CD14-positive monocyte (primary cell): ENCODE data around the gene ATXN2. TPM values are rescaled to one million over a fixed set of nuclear protein-coding genes. Genes with fewer than 3 reads are reported as not detected.

Experiments
- DNase-seq, 3 donors: peaks; one replicate each; pipeline ENCODE4 v3.0.0-alpha.2; 2011 to 2022
- H2AFZ ChIP-seq: 2 replicates; pipeline ENCODE4 v1.6.0; 2012; ENCODE audit warnings: mild to moderate bottlenecking, low read depth, low read length, inconsistent platforms; ENCODE audit not compliant: insufficient read depth, poor library complexity, severe bottlenecking
- H3K27ac ChIP-seq, 2 donors: 1 replicate in 1 of 2; 2 replicates in 1 of 2; pipeline ENCODE4 v1.5.1; 2012 to 2013; ENCODE audit warnings: low read length in 2 of 2, control low read depth in 1 of 2, inconsistent platforms in 1 of 2, low read depth in 1 of 2, mild to moderate bottlenecking in 1 of 2
- H3K27me3 ChIP-seq, 2 donors: one replicate each; pipeline versions ENCODE4 v1.6.0 to v1.6.1; 2011 to 2013; ENCODE audit warnings: low read length in 2 of 2; ENCODE audit not compliant: control insufficient read depth in 2 of 2, insufficient read depth in 2 of 2
- H3K36me3 ChIP-seq, 2 donors: replicated peaks in 1 of 2; 1 replicate in 1 of 2; 2 replicates in 1 of 2; pipeline versions ENCODE4 v1.5.1 to v1.6.1; 2012 to 2013; ENCODE audit warnings: low read length in 2 of 2, control low read depth in 1 of 2, inconsistent platforms in 1 of 2, mild to moderate bottlenecking in 1 of 2; ENCODE audit not compliant: insufficient read depth in 2 of 2, control insufficient read depth in 1 of 2
- H3K4me1 ChIP-seq, 2 donors: 1 replicate in 1 of 2; 2 replicates in 1 of 2; pipeline versions ENCODE4 v1.5.1 to v1.6.1; 2012 to 2013; ENCODE audit warnings: low read length in 2 of 2, control low read depth in 1 of 2, inconsistent platforms in 1 of 2, mild to moderate bottlenecking in 1 of 2, moderate library complexity in 1 of 2; ENCODE audit not compliant: insufficient read depth in 2 of 2, control insufficient read depth in 1 of 2
- H3K4me2 ChIP-seq: replicated peaks from 2 replicates; pipeline ENCODE3; 2012; ENCODE audit warnings: low read length, moderate library complexity, mild to moderate bottlenecking; ENCODE audit not compliant: poor library complexity, severe bottlenecking; ENCODE audit errors: extremely low read depth
- H3K4me3 ChIP-seq, 3 experiments: fragments of 200-600 bp in 1 of 3; sonication (generic) in 1 of 3; replicated peaks in 1 of 3; 1 replicate in 2 of 3; 2 replicates in 1 of 3; pipeline ENCODE4 v1.5.1; 2011 to 2013; ENCODE audit warnings: low read length in 3 of 3, mild to moderate bottlenecking in 3 of 3, control low read depth in 2 of 3, low read depth in 2 of 3, inconsistent platforms in 1 of 3, moderate library complexity in 1 of 3
- H3K79me2 ChIP-seq: 2 replicates; pipeline ENCODE4 v1.6.0; 2012; ENCODE audit warnings: mild to moderate bottlenecking, control low read depth, inconsistent platforms, low read length, moderate library complexity; ENCODE audit not compliant: insufficient read depth
- H3K9ac ChIP-seq: 2 replicates; pipeline ENCODE4 v1.6.0; 2017; ENCODE audit warnings: low read length, mild to moderate bottlenecking; ENCODE audit not compliant: insufficient read depth, poor library complexity, severe bottlenecking
- H3K9me3 ChIP-seq, 2 donors: replicated peaks in 1 of 2; 1 replicate in 1 of 2; 2 replicates in 1 of 2; pipeline versions ENCODE4 v1.5.1 to v1.6.1; 2012 to 2013; ENCODE audit warnings: low read length in 2 of 2, control low read depth in 1 of 2; ENCODE audit not compliant: control insufficient read depth in 1 of 2, insufficient read depth in 1 of 2
- H4K20me1 ChIP-seq: 2 replicates; pipeline ENCODE4 v1.6.0; 2012; ENCODE audit warnings: mild to moderate bottlenecking, low read length, control low read depth, moderate library complexity; ENCODE audit not compliant: insufficient read depth
- H3K27ac Mint-ChIP-seq, 7 donors: one replicate each; pipeline ENCODE4 v1.8.0; 2020; ENCODE audit warnings: mild to moderate bottlenecking in 7 of 7, mixed read lengths in 7 of 7, moderate library complexity in 6 of 7, inconsistent platforms in 2 of 7
- H3K27me3 Mint-ChIP-seq, 3 donors: one replicate each; pipeline ENCODE4 v1.8.0; 2021 to 2022; ENCODE audit warnings: low read depth in 3 of 3, mild to moderate bottlenecking in 3 of 3, mixed read lengths in 3 of 3, moderate library complexity in 3 of 3, inconsistent platforms in 1 of 3
- H3K36me3 Mint-ChIP-seq, 2 donors: one replicate each; pipeline ENCODE4 v1.8.0; 2020; ENCODE audit warnings: mixed read lengths in 2 of 2, inconsistent platforms in 1 of 2, mild to moderate bottlenecking in 1 of 2
- H3K4me1 Mint-ChIP-seq: one replicate; pipeline ENCODE4 v1.8.0; 2020; ENCODE audit warnings: mild to moderate bottlenecking, mixed read lengths
- H3K4me3 Mint-ChIP-seq, 2 donors: one replicate each; pipeline ENCODE4 v1.8.0; 2020; ENCODE audit warnings: mild to moderate bottlenecking in 2 of 2, mixed read lengths in 2 of 2, moderate library complexity in 1 of 2
- H3K9me3 Mint-ChIP-seq, 7 donors: one replicate each; pipeline ENCODE4 v1.8.0; 2020 to 2022; ENCODE audit warnings: mixed read lengths in 7 of 7, mild to moderate bottlenecking in 6 of 7, moderate library complexity in 6 of 7, inconsistent platforms in 2 of 7
- CTCF ChIP-seq: fragments of 200-600 bp; IDR thresholded peaks from one replicate; pipeline ENCODE4 v1.8.0; 2022; ENCODE audit warnings: antibody characterized with exemption, mild to moderate bottlenecking
- WGBS: methylation state at CpG from one replicate; pipeline ENCODE4 v1.1.5; 2013; ENCODE audit warnings: missing lambda C conversion rate; ENCODE audit not compliant: insufficient coverage; 5-methylcytosine and 5-hydroxymethylcytosine counted together
- intact Hi-C, 2 donors: fragments of 100-400 bp; cut with micrococcal nuclease; formaldehyde crosslinking; loops; one replicate each; pipeline versions ENCODE4 v1.15.0 to v1.15.1; 2023
- polyA plus RNA-seq, 3 donors: library from polyadenylated mRNA; depleted of rRNA in 1 of 3; unstranded in 2 of 3; stranded (reverse) in 1 of 3; fragments of 300-500 nt in 2 of 3; fragments of >200 nt in 1 of 3; fragmentation: Illumina TruSeq in 2 of 3; gene quantifications; 1 replicate in 2 of 3; 2 replicates in 1 of 3; pipeline ENCODE4 v1.2.3, GENCODE V29; 2012 to 2021

ATXN2 gene
- polyA plus RNA-seq, 3 donors: 4.3 to 28.8 (median 11.9) TPM

- no peaks in the 10 kb centered on the region for H3K9me3 ChIP-seq
- no peak for DNase-seq
- H3K27ac ChIP-seq: peak overlapping the region; percentile 87 to 90
- TF ChIP-seq CTCF: no peak
- no peaks in the 10 kb centered on the region for H3K9me3 Mint-ChIP-seq
- H3K36me3 ChIP-seq: peaks cover 3 to 16% of the 10 kb centered on the region in 2 donors
- H3K27me3 Mint-ChIP-seq: peaks cover 0 to 5% (median 0%) of the 10 kb centered on the region in 3 donors
- intact Hi-C loops: no loop called here
- H2AFZ ChIP-seq: no peak overlapping the region
- peak overlapping the region; percentile 6 to 16 for H3K4me3 Mint-ChIP-seq
- H3K4me1 ChIP-seq: peaks cover 100% of the 10 kb centered on the region in 2 donors
- H3K4me1 Mint-ChIP-seq: peaks cover 100% of the 10 kb centered on the region
- peaks cover 52 to 74% of the 10 kb centered on the region in 2 donors for H3K36me3 Mint-ChIP-seq
- peak overlapping the region; percentile 93 to 97 (median 96) for H3K27ac Mint-ChIP-seq
- H4K20me1 ChIP-seq: peaks cover 100% of the 10 kb centered on the region
- no peaks in the 10 kb centered on the region for H3K27me3 ChIP-seq
- peak overlapping the region; percentile 4 for H3K9ac ChIP-seq
- peak overlapping the region in 1 of 3 experiments; percentile 62 for H3K4me3 ChIP-seq
- H3K79me2 ChIP-seq: peaks cover 100% of the 10 kb centered on the region
- peak overlapping the region; percentile 73 for H3K4me2 ChIP-seq
- 60% methylated on average over 2 of the region's 7 CpGs for WGBS
These were observed 162.8 kb downstream of the ATXN2 start for GRCh38 chr12:111436266-111436665.

GRCh38 chr12:111435661-111436201 lies 163.4 kb downstream of the ATXN2 start:
- Histone ChIP-seq H3K9ac (peak overlapping the region; percentile 4), H2AFZ (no peak overlapping the region), H3K79me2 (peaks cover 100% of the 10 kb centered on the region), H3K27me3 (no peaks in the 10 kb centered on the region), H3K4me2 (peak overlapping the region; percentile 73), H3K27ac (peak overlapping the region; percentile 87 to 90), H3K9me3 (no peaks in the 10 kb centered on the region), H3K4me3 (peak overlapping the region in 1 of 3 experiments; percentile 62), H4K20me1 (peaks cover 100% of the 10 kb centered on the region), H3K4me1 (peaks cover 100% of the 10 kb centered on the region in 2 donors), H3K36me3 (peaks cover under 1 to 10% of the 10 kb centered on the region in 2 donors)
- WGBS: 44% methylated on average over 14 of the region's 16 CpGs
- peaks cover 53 to 69% of the 10 kb centered on the region in 2 donors for H3K36me3 Mint-ChIP-seq
- H3K27me3 Mint-ChIP-seq: peaks cover 0 to 5% (median 2%) of the 10 kb centered on the region in 3 donors
- no peaks in the 10 kb centered on the region for H3K9me3 Mint-ChIP-seq
- peak overlapping the region; percentile 48 to 66 for H3K4me3 Mint-ChIP-seq
- TF ChIP-seq CTCF: no peak
- intact Hi-C loops: no loop called here
- peak overlapping the region; percentile 88 to 97 (median 95) for H3K27ac Mint-ChIP-seq
- peaks cover 99% of the 10 kb centered on the region for H3K4me1 Mint-ChIP-seq
- DNase-seq: no peak
